Upper lobe of left lung (tissue), 4 donors: Measurements from ENCODE around the gene UBE2N.

Experiments
- CTCF ChIP-seq, 6 experiments: fragments of 450-650 bp in 4 of 6; fragments of 200-600 bp in 2 of 6; sonication (generic) in 2 of 6; IDR thresholded peaks; one replicate each; pipeline ENCODE4 v1.5.1; 2016 to 2019; ENCODE audit warnings: antibody characterized with exemption in 6 of 6
- POLR2A ChIP-seq, 4 donors: fragments of 450-650 bp; IDR thresholded peaks; one replicate each; pipeline ENCODE4 v1.5.1; 2016 to 2017; ENCODE audit warnings: antibody characterized with exemption in 4 of 4, mild to moderate bottlenecking in 2 of 4
- POLR2AphosphoS5 ChIP-seq, 2 donors: sonication (generic); formaldehyde crosslinking; IDR thresholded peaks; one replicate each; pipeline ENCODE4 v1.5.1; 2017; ENCODE audit warnings: antibody characterized with exemption in 2 of 2

GRCh38 chr12:93404961-93405849 is 36.5 kb downstream of the UBE2N start:
- no peak for TF ChIP-seq POLR2A (IDR thresholded peaks at IDR 0.05)
- TF ChIP-seq POLR2AphosphoS5 (IDR thresholded peaks at IDR 0.05), result no peak
- no peak for TF ChIP-seq CTCF (IDR thresholded peaks at IDR 0.05)
